ENCODE data around the gene C20orf141. TPM values are rescaled to one million over a fixed set of nuclear protein-coding genes. Genes with fewer than 3 reads are reported as not detected.
"Not testable (repeated sequence)": the region's sequence is repeated elsewhere in the genome, so short reads cannot be mapped to it uniquely, and the experiment has no call there.

The C20orf141 gene
- polyA plus RNA-seq, 10 donors, result not detected

- DNase-seq, result peak in 2 of 3 donors; percentile 18 to 53
These were observed 5.5 kb downstream of the C20orf141 start for GRCh38 chr20:2820084-2820895.

GRCh38 chr20:2820896-2821869, 6.4 kb downstream of the C20orf141 start:
- DNase-seq, result no peak

DNA sequence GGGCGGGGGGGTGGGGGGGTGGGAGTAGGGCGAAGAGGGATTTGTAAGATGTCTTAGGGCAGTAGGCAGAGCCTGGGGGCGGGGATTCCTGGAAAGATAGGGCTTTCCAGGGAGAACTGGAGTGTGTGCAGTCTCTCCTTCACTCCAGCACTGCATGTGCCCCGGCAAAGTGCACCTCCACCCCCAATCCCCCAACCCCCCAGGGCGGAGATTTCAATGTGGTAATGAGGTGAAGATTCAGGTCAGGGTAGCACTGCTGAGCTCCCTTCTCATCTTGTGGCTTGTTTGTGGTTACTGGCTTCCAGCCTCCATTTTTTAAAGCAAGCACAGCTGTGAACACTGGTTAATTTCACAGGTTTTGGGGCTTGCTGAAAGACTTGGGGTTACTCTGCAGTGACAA, 7.3 kb downstream of the C20orf141 start:
- no peak for DNase-seq

GRCh38 chr20:2825761-2826160, 11.0 kb downstream of the C20orf141 start:
- no peak for DNase-seq

DNA sequence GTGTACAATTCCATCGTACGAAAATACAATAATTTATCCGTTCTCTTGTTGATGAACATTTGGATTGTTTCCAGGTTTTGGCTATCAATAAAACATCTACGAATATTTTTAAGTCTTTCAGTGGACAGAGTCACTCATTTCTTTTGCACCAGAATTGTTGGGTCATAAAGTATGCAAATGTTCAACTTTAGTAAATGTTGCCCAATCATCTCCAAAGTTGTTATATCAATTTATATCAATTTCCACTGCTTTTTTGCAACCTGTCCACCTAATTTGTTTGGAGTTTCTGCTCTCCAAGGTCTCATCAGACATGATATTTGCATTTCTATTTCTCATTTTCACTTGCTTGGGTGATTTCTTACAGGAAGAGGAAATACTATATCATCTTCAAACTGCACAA, 11.9 kb downstream of the C20orf141 start:
- no peak for DNase-seq

DNA sequence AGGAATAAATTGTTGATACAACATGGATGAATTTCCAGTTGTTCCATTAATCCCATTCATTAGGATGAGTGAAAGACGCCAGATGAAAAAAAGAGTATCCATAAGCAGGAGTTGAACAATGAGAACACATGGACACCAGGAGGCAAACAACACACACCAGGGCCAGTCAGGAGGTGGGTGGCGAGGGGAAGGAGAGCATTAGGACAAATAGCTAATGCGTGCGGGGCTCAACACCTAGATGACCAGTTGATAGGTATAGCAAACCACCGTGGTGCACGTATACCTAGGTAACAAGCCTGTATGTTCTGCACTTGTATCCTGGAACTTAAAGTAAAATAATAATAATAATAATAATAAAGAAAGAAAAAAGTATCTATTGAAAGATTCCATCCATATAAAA, 14.6 kb downstream of the C20orf141 start:
- no peak for DNase-seq

DNA sequence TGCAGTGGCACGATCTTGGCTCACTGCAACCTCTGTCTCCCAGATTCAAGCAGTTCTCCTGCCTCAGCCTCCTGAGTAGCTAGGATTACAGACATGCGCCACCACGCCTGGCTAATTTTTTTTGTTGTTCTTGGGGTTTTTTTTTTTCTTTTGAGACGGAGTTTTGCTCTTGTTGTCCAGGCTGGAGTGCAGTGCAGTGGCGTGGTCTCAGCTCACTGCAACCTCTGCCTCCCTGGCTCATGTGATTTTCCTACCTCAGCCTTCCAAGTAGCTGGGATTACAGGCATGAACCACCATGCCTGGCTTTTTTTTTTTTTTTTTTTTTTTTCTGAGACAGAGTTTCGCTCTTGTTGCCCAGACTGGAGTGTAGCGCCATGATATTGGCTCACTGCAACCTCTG, 16.4 kb downstream of the C20orf141 start:
- DNase-seq, result not testable (repeated sequence)

DNA sequence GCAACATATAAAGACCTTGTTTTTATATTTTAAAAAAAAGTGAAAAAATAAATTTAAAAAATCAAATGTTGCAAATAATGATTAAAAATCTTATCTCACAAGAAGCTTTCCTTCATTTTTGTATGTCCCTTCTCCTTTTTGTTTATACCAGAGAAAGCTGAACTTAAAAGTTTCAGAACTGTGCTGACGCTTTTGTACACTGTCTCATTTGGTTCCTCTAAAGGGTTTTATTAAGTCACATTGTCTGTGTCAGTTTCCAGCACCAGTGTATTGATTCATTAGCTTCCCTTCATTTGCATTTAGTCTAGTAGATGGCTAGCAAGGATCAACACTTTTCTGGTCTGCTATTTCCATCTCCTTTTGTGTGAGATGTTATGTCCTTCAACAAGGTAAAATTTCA, 19.0 kb downstream of the C20orf141 start:
- no peak for DNase-seq

DNA sequence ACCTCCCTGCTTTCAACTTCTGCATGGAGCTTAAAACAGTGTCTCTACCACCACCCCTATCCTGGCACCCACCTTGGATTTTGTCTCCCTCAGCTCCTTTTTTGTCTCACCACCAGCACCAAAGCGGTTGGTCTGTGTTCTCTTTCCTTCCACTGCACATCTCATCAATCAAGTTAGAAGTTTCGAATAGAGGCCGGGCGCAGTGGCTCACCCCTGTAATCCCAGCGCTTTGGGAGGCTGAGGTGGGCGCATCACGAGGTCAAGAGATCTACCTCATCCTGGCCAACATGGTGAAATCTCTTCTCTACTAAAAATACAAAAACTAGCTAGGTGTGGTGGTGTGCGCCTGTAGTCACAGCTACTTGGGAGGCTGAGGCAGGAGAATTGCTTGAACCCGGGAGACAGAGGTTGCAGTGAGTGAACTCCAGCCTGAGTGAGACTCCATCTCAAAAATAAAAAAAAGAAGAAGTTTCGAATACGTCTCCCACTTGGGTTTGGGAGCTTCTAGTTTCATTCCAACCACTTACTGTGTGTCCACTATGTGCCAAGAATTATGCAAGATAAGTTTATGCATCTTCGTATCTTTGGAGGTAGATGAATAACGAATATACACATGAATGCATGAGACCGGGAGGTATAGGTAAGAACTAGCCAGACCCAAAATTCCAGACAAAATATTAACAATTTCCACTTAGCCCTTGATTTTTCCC, 19.8 kb downstream of the C20orf141 start:
- DNase-seq, result no peak

GRCh38 chr20:2835331-2835796, 20.6 kb downstream of the C20orf141 start:
- DNase-seq, result no peak

- DNase-seq, result no peak
These were observed 21.2 kb downstream of the C20orf141 start for GRCh38 chr20:2836035-2836434.

DNA sequence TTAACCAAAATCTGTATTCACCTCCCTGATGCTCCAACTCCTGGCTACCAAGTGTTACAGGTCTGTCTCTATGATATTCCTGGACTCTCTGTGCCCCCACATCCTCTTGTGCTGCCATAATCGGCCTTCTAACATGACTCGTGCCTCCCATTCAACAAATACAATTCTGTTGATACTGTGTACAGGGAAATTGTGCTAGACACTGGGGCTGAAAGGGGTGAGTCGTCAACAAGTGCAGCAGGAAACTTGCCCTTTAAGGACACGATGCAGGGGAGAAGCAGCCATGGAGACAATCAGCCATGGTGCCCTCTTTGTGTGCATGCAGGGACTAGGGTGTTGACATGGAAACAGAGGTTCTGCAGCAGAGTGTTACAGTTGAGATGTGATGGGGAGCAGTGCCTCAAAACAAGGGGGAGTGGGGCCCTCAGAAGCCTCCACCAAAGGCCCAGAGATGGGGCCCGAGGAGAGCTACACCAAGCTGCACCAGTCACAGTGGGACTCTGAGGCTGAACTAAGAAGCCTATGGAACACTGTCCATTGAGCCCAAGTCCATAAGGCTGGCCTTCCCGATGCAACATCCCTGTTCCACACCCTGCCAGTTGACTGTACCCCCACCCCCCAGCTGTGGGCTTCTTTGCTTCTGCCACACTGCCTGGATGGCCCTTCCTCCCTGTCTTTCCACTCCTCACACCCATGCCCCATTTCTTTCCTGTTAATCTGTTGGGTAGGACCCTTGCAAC, 22.6 kb downstream of the C20orf141 start:
- no peak for DNase-seq

- DNase-seq, result no peak
These were observed 23.5 kb downstream of the C20orf141 start for GRCh38 chr20:2838170-2838797.

GRCh38 chr20:2838847-2839671, 24.3 kb downstream of the C20orf141 start:
- DNase-seq, result no peak

GRCh38 chr20:2839732-2840137, 24.9 kb downstream of the C20orf141 start:
- DNase-seq, result no peak

- peak; percentile 85 to 97 (median 92) for DNase-seq
These were observed 25.6 kb downstream of the C20orf141 start, which contains the start of the genes PCED1A and VPS16 for GRCh38 chr20:2840138-2840966. PCED1A (minus strand) TSS chr20:2840655; CDS start chr20:2839912, 743 bp downstream. VPS16 (plus strand) TSS chr20:2840745; CDS start chr20:2840775, 30 bp downstream.

DNA sequence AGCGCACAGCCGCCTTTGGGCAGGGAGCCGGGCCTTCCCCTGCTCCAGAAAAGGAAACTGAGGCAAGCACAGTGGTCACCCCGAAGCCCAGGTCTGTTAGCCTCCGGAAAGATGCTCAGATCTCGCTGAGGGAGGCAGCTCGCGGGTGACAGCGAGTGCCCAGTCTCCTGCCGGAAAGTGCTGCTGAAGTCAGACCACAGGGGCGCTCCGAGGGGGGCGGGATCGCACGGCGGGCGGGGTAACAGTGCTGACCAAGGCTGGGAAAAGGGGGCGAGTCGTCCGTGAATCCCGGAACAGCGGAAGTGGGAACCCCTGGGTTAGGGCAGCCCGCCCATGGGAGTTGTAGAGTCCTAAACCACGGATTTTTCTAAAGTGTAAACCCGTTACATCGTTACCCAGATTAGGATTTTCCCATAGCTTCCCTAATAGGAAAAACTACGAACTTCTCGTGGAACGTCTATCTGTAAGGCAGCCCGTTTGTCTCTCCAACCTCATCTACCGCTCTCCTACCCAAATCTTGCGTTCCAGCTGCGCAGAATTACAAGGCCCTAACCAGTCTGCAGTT, 26.3 kb downstream of the C20orf141 start:
- DNase-seq, result peak; percentile 43 to 90 (median 78)

- DNase-seq, result no peak
These were observed 30.8 kb downstream of the C20orf141 start for GRCh38 chr20:2845607-2846006.

Measured in muscle of back (tissue), 11 donors.